SU-DHL-6 (cell line): ENCODE results near the gene MYLK3.
"Not testable (repeated sequence)": the region's sequence is repeated elsewhere in the genome, so short reads cannot be mapped to it uniquely, and the experiment has no call there.

Experiments
- H2AFZ ChIP-seq: fragments of 200-600 bp; sonication (generic); 2 replicates; pipeline ENCODE4 v1.6.1; 2014; ENCODE audit warnings: low read depth, mild to moderate bottlenecking, moderate library complexity, mixed read lengths, antibody characterized with exemption, low read length; ENCODE audit not compliant: severe bottlenecking
- H3F3A ChIP-seq: fragments of 200-600 bp; shearing (Covaris generic); 2 replicates; pipeline ENCODE4 v1.6.0; 2016; ENCODE audit warnings: antibody characterized with exemption, mild to moderate bottlenecking; ENCODE audit not compliant: insufficient read depth
- H3K27ac ChIP-seq: fragments of 200-600 bp; sonication (generic); 2 replicates; pipeline ENCODE4 v1.5.1; 2016; ENCODE audit warnings: low read depth, mild to moderate bottlenecking, low read length, moderate library complexity, mixed read lengths
- H3K27me3 ChIP-seq: fragments of 200-600 bp; sonication (generic), shearing (Covaris generic); 2 replicates; pipeline ENCODE4 v1.6.0; 2014; ENCODE audit warnings: mild to moderate bottlenecking, low read length
- H3K36me3 ChIP-seq: fragments of 200-600 bp; sonication (generic); 2 replicates; pipeline ENCODE4 v1.6.1; 2014; ENCODE audit warnings: mild to moderate bottlenecking, low read length, mixed read lengths
- H3K4me2 ChIP-seq: fragments of 300-600, 200-600 bp; shearing (Covaris generic), sonication (generic); 2 replicates; pipeline ENCODE4 v1.6.0; 2014; ENCODE audit warnings: low read length, low read depth, mild to moderate bottlenecking; ENCODE audit not compliant: poor library complexity, severe bottlenecking
- H3K4me3 ChIP-seq: fragments of 200-600 bp; sonication (generic); 2 replicates; pipeline ENCODE4 v1.5.1; 2014; ENCODE audit warnings: antibody characterized with exemption, low read length, mild to moderate bottlenecking, mixed read lengths; ENCODE audit not compliant: insufficient read depth, poor library complexity, severe bottlenecking
- H3K79me2 ChIP-seq: fragments of 200-600 bp; sonication (generic); 2 replicates; pipeline ENCODE4 v1.6.1; 2014; ENCODE audit warnings: mild to moderate bottlenecking, low read length, moderate library complexity; ENCODE audit not compliant: insufficient read depth
- H3K9ac ChIP-seq: fragments of 200-600 bp; sonication (generic); 2 replicates; pipeline ENCODE4 v1.7.0; 2014; ENCODE audit warnings: mild to moderate bottlenecking, low read length
- H3K9me2 ChIP-seq: fragments of 200-600 bp; sonication (generic); replicated peaks from 2 replicates; pipeline ENCODE4 v1.6.1; 2014; ENCODE audit warnings: low read length; ENCODE audit not compliant: insufficient read depth
- H3K9me3 ChIP-seq: fragments of 200-600 bp; sonication (generic); 2 replicates; pipeline ENCODE4 v1.6.1; 2014; ENCODE audit warnings: low read length, mixed read lengths; ENCODE audit not compliant: insufficient read depth
- H4K20me1 ChIP-seq: fragments of 200-600 bp; sonication (generic); 2 replicates; pipeline ENCODE4 v1.6.1; 2014; ENCODE audit warnings: low read depth, mild to moderate bottlenecking, antibody characterized with exemption, low read length, moderate library complexity, mixed read lengths
- CTCF ChIP-seq: fragments of 200-600 bp; sonication (generic); IDR thresholded peaks from one replicate; pipeline ENCODE4 v1.5.1; 2017; ENCODE audit warnings: antibody characterized with exemption, mild to moderate bottlenecking, low read length, moderate library complexity; ENCODE audit not compliant: insufficient read depth, poor library complexity, severe bottlenecking
- EZH2phosphoT487 ChIP-seq: fragments of 200-600 bp; sonication (generic), shearing (Covaris generic); conservative IDR thresholded peaks from 2 replicates; pipeline ENCODE4 v1.6.1; 2018; ENCODE audit warnings: mild to moderate bottlenecking, antibody characterized with exemption, low read length, moderate library complexity, mixed read lengths

Gene MYLK3

GRCh38 chr16:46788891-46789474, 40.8 kb upstream of the MYLK3 start:
- peak overlapping the region; percentile 77 for H3K4me2 ChIP-seq
- H2AFZ ChIP-seq, result peak overlapping the region; percentile 42

GRCh38 chr16:46787909-46788308, 39.8 kb upstream of the MYLK3 start:
- no peaks in the 10 kb centered on the region for H3K79me2 ChIP-seq
- H3K27ac ChIP-seq, result peak overlapping the region; percentile 86
- peak overlapping the region; percentile 77 for H3K4me2 ChIP-seq
- no peak for TF ChIP-seq CTCF
- no peak for TF ChIP-seq EZH2phosphoT487
- no peaks in the 10 kb centered on the region for H3K9me2 ChIP-seq
- H2AFZ ChIP-seq, result no peak overlapping the region
- no peaks in the 10 kb centered on the region for H4K20me1 ChIP-seq
- no peaks in the 10 kb centered on the region for H3K9me3 ChIP-seq
- H3K27me3 ChIP-seq, result no peaks in the 10 kb centered on the region
- peaks cover 22% of the 10 kb centered on the region for H3F3A ChIP-seq
- peak overlapping the region; percentile 30 for H3K4me3 ChIP-seq
- no peaks in the 10 kb centered on the region for H3K36me3 ChIP-seq
- no peak overlapping the region; the same call in 1 of the 2 replicates for H3K9ac ChIP-seq

More at GRCh38 chr16:46788891-46789474, 40.8 kb upstream of the MYLK3 start:
- Histone ChIP-seq H3K9ac (peak overlapping the region; percentile 34; the same call in 1 of the 2 replicates), H3K79me2 (no peaks in the 10 kb centered on the region), H3F3A (peaks cover 22% of the 10 kb centered on the region), H3K27ac (peak overlapping the region; percentile 86), H3K9me2 (no peaks in the 10 kb centered on the region), H3K9me3 (no peaks in the 10 kb centered on the region), H3K27me3 (no peaks in the 10 kb centered on the region), H4K20me1 (no peaks in the 10 kb centered on the region), H3K36me3 (no peaks in the 10 kb centered on the region), H3K4me3 (peak overlapping the region; percentile 42)
- TF ChIP-seq CTCF (no peak), EZH2phosphoT487 (no peak)

DNA sequence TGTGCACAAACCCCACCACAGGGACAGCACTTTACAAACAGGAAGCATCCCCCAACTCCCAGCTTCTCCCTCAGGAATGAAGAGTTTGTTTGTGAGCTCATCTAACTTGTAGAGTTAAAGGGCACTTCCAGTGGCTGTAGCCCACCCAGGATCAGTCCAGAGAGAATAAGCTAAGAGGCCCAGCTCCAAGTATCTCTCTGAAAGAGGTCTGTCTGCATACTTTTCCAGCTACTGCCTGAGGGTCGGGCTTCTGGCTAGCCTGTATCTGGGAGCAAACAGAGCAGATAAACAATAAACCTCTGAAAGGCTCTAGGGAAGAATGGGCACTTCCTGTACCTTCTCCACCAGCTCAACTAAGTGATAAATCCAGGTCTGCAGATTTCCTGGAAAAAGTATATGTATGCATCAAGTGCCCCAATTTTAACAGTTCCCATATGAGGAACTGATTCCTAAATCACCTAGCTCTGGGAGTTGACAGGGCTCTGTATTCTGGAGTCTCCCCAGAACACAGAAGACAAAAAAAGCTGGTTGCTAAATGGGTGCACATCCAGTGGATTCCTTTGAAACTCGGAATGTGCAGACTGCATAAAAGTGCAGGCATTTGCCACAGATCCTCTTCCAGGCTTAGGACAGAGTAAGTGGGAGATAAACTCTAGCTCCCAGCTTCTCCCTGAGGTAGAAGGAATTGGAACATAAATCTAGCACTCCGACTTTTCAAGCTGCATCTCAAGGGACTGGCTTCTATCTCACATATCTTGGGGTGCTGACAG, 37.1 kb upstream of the MYLK3 start:
- no peak overlapping the region for H3K4me3 ChIP-seq
- no peak overlapping the region for H2AFZ ChIP-seq
- no peaks in the 10 kb centered on the region for H3K36me3 ChIP-seq
- H3K27me3 ChIP-seq, result no peaks in the 10 kb centered on the region
- TF ChIP-seq EZH2phosphoT487 (no peak), CTCF (no peak)
- no peaks in the 10 kb centered on the region for H4K20me1 ChIP-seq
- no peaks in the 10 kb centered on the region for H3K79me2 ChIP-seq
- no peak overlapping the region for H3K9ac ChIP-seq
- no peak overlapping the region for H3K27ac ChIP-seq
- no peaks in the 10 kb centered on the region for H3K9me2 ChIP-seq
- no peaks in the 10 kb centered on the region for H3K9me3 ChIP-seq
- peaks cover 16% of the 10 kb centered on the region for H3F3A ChIP-seq
- no peak overlapping the region for H3K4me2 ChIP-seq

GRCh38 chr16:46784569-46784968, 36.4 kb upstream of the MYLK3 start:
- not testable (repeated sequence) for H4K20me1 ChIP-seq, H3K4me2 ChIP-seq, H3K36me3 ChIP-seq, H3K79me2 ChIP-seq, H3K4me3 ChIP-seq, H2AFZ ChIP-seq, H3K9me2 ChIP-seq, H3K9me3 ChIP-seq, H3K27me3 ChIP-seq, H3K27ac ChIP-seq, H3K9ac ChIP-seq
- H3F3A ChIP-seq, result peaks cover 15% of the 10 kb centered on the region
